ENCODE measurements around the gene PATJ.
A peak's percentile ranks its signal among the peaks of the same experiment; 100 is the strongest.
"Not testable (repeated sequence)": the region's sequence is repeated elsewhere in the genome, so short reads cannot be mapped to it uniquely, and the experiment has no call there.

PATJ gene

GRCh38 chr1:61748566-61748965, 6.3 kb downstream of the PATJ start:
- DNase-seq (ENCODE audit: low read depth, low spot score): no peak

GRCh38 chr1:61749574-61749973, 7.3 kb downstream of the PATJ start:
- no peak for DNase-seq (ENCODE audit: low read depth, low spot score)

- no peak for DNase-seq (ENCODE audit: low read depth, low spot score)
These were observed 10.7 kb downstream of the PATJ start for GRCh38 chr1:61752921-61753389.

GRCh38 chr1:61753998-61754508, 11.8 kb downstream of the PATJ start:
- DNase-seq (ENCODE audit: low read depth, low spot score): no peak

- DNase-seq (ENCODE audit: low read depth, low spot score): no peak
These were observed 12.3 kb downstream of the PATJ start for GRCh38 chr1:61754545-61754944.

- DNase-seq (ENCODE audit: low read depth, low spot score): no peak
These were observed 14.5 kb downstream of the PATJ start for GRCh38 chr1:61756773-61757172.

GRCh38 chr1:61757950-61758349, 15.7 kb downstream of the PATJ start:
- no peak for DNase-seq (ENCODE audit: low read depth, low spot score)

GRCh38 chr1:61770131-61770530, 27.9 kb downstream of the PATJ start:
- DNase-seq (ENCODE audit: low read depth, low spot score): no peak

- DNase-seq (ENCODE audit: low read depth, low spot score): no peak
These were observed 33.8 kb downstream of the PATJ start for GRCh38 chr1:61776091-61776490.

GRCh38 chr1:61779231-61779630, 37.0 kb downstream of the PATJ start:
- DNase-seq (ENCODE audit: low read depth, low spot score): no peak

GRCh38 chr1:61781151-61781550, 38.9 kb downstream of the PATJ start:
- DNase-seq (ENCODE audit: low read depth, low spot score): no peak

GRCh38 chr1:61782771-61783170, 40.5 kb downstream of the PATJ start:
- DNase-seq (ENCODE audit: low read depth, low spot score): no peak

- DNase-seq (ENCODE audit: low read depth, low spot score): no peak
These were observed 42.4 kb downstream of the PATJ start for GRCh38 chr1:61784726-61785125.

- DNase-seq (ENCODE audit: low read depth, low spot score): no peak
These were observed 48.6 kb downstream of the PATJ start for GRCh38 chr1:61790837-61791236.

- no peak for DNase-seq (ENCODE audit: low read depth, low spot score)
These were observed 54.9 kb downstream of the PATJ start for GRCh38 chr1:61797045-61797755.

GRCh38 chr1:61801047-61801446, 58.8 kb downstream of the PATJ start:
- not testable (repeated sequence) for DNase-seq (ENCODE audit: low read depth, low spot score)

GRCh38 chr1:61807606-61808140, 65.4 kb downstream of the PATJ start:
- no peak for DNase-seq (ENCODE audit: low read depth, low spot score)

GRCh38 chr1:61808321-61808720, 66.0 kb downstream of the PATJ start:
- no peak for DNase-seq (ENCODE audit: low read depth, low spot score)

GRCh38 chr1:61808968-61809367, 66.7 kb downstream of the PATJ start:
- peak; percentile 7 for DNase-seq (ENCODE audit: low read depth, low spot score)

GRCh38 chr1:61812916-61813315, 70.6 kb downstream of the PATJ start:
- no peak for DNase-seq (ENCODE audit: low read depth, low spot score)

- no peak for DNase-seq (ENCODE audit: low read depth, low spot score)
These were observed 73.9 kb downstream of the PATJ start for GRCh38 chr1:61816191-61816590.

GRCh38 chr1:61818992-61819391, 76.7 kb downstream of the PATJ start:
- DNase-seq (ENCODE audit: low read depth, low spot score): no peak

- DNase-seq (ENCODE audit: low read depth, low spot score): no peak
These were observed 77.1 kb downstream of the PATJ start for GRCh38 chr1:61819421-61819820.
